Activated CD4-positive, alpha-beta T cell treated with anti-CD3 and anti-CD28 coated beads for 4 hours (primary cell): ENCODE data around the gene CCDC13.
A peak's percentile ranks its signal among the peaks of the same experiment; 100 is the strongest.
"Not testable (repeated sequence)": the region's sequence is repeated elsewhere in the genome, so short reads cannot be mapped to it uniquely, and the experiment has no call there.

ENCODE experiments used
- DNase-seq, 2 donors: peaks; one replicate each; pipeline ENCODE4 v3.0.0-alpha.2; 2020

The CCDC13 gene

GRCh38 chr3:42772670-42773408, at the start of gene CCDC13:
Gene CCDC13 (minus strand): TSS chr3:42773253. CDS start chr3:42758345, 14,908 bp downstream.
- DNase-seq, result peak; percentile 75 to 82

GRCh38 chr3:42822828-42823227, 49.8 kb upstream of the CCDC13 start:
- DNase-seq, result no peak

GRCh38 chr3:42820746-42821051, 47.6 kb upstream of the CCDC13 start:
- DNase-seq, result no peak

GRCh38 chr3:42819351-42819965, 46.4 kb upstream of the CCDC13 start:
- no peak for DNase-seq

GRCh38 chr3:42815826-42816225, 42.8 kb upstream of the CCDC13 start:
- DNase-seq, result no peak

GRCh38 chr3:42814914-42815507, 42.0 kb upstream of the CCDC13 start:
- DNase-seq, result no peak

GRCh38 chr3:42814246-42814645, 41.2 kb upstream of the CCDC13 start:
- DNase-seq, result no peak

- DNase-seq, result not testable (repeated sequence)
Measured at GRCh38 chr3:42811118-42811883, 38.2 kb upstream of the CCDC13 start.

GRCh38 chr3:42810706-42811105, 37.7 kb upstream of the CCDC13 start:
- not testable (repeated sequence) for DNase-seq

GRCh38 chr3:42809202-42809601, 36.1 kb upstream of the CCDC13 start, which contains the start of gene ACKR2:
Gene ACKR2 (plus strand): TSS chr3:42809445. CDS start chr3:42864503, 55,058 bp downstream.
- DNase-seq, result no peak

GRCh38 chr3:42807929-42808328, 34.9 kb upstream of the CCDC13 start:
- DNase-seq, result no peak

- no peak for DNase-seq
Measured at GRCh38 chr3:42805141-42805821, 32.2 kb upstream of the CCDC13 start.

- DNase-seq, result no peak
Measured at GRCh38 chr3:42804831-42805132, 31.7 kb upstream of the CCDC13 start.

- peak; percentile 91 to 92 for DNase-seq
Measured at GRCh38 chr3:42804106-42804830, 31.2 kb upstream of the CCDC13 start, which contains the start of gene HIGD1A. Gene HIGD1A (minus strand): TSS chr3:42804490. CDS start chr3:42794253, 10,237 bp downstream.

GRCh38 chr3:42803414-42804105, 30.5 kb upstream of the CCDC13 start:
- no peak for DNase-seq

GRCh38 chr3:42802876-42803413, 29.9 kb upstream of the CCDC13 start:
- DNase-seq, result no peak

- DNase-seq, result no peak
Measured at GRCh38 chr3:42801784-42802183, 28.7 kb upstream of the CCDC13 start.

- no peak for DNase-seq
Measured at GRCh38 chr3:42801048-42801620, 28.1 kb upstream of the CCDC13 start.

GRCh38 chr3:42800251-42800650, 27.2 kb upstream of the CCDC13 start:
- DNase-seq, result no peak

GRCh38 chr3:42799376-42799775, 26.3 kb upstream of the CCDC13 start:
- no peak for DNase-seq

- no peak for DNase-seq
Measured at GRCh38 chr3:42796332-42796885, 23.4 kb upstream of the CCDC13 start.
